Osteoblast (primary cell): ENCODE data around the gene LAMC1. TPM values are rescaled to one million over a fixed set of nuclear protein-coding genes. Genes with fewer than 3 reads are reported as not detected.

Experiments used
- DNase-seq: peaks from one replicate; pipeline ENCODE4 v3.0.0; 2011; ENCODE audit warnings: low spot score, mixed read lengths; ENCODE audit not compliant: insufficient read length; ENCODE audit errors: missing footprints
- H2AFZ ChIP-seq: 2 replicates; pipeline ENCODE4 v1.6.0; 2011; ENCODE audit warnings: mild to moderate bottlenecking, low read length
- H3K27ac ChIP-seq: 2 replicates; pipeline ENCODE4 v1.5.1; 2011; ENCODE audit warnings: mild to moderate bottlenecking, low read depth, low read length, moderate library complexity
- H3K27me3 ChIP-seq: 2 replicates; pipeline ENCODE4 v1.6.0; 2012; ENCODE audit warnings: mild to moderate bottlenecking, control low read depth, inconsistent platforms, low read length, moderate library complexity; ENCODE audit not compliant: insufficient read depth
- H3K36me3 ChIP-seq: 2 replicates; pipeline ENCODE4 v1.5.1; 2011; ENCODE audit warnings: mild to moderate bottlenecking, low read length, control low read depth, moderate library complexity; ENCODE audit not compliant: insufficient read depth
- H3K4me1 ChIP-seq: 2 replicates; pipeline ENCODE4 v1.5.1; 2011; ENCODE audit warnings: mild to moderate bottlenecking, low read length, control low read depth, moderate library complexity; ENCODE audit not compliant: insufficient read depth
- H3K4me2 ChIP-seq: 2 replicates; pipeline ENCODE4 v1.6.0; 2011; ENCODE audit warnings: mild to moderate bottlenecking, low read length; ENCODE audit not compliant: insufficient read depth
- H3K4me3 ChIP-seq: fragments of 200-600 bp; sonication (generic); 3 replicates; pipeline ENCODE4 v1.5.1; 2012; ENCODE audit warnings: mild to moderate bottlenecking, low read length, inconsistent platforms; ENCODE audit not compliant: insufficient read depth
- H3K79me2 ChIP-seq: 2 replicates; pipeline ENCODE4 v1.6.0; 2012; ENCODE audit warnings: mild to moderate bottlenecking, low read length, control low read depth, inconsistent platforms; ENCODE audit not compliant: insufficient read depth
- H3K9me3 ChIP-seq: 2 replicates; pipeline ENCODE4 v1.5.1; 2011; ENCODE audit warnings: low read depth, low read length, control low read depth
- H4K20me1 ChIP-seq: 2 replicates; pipeline ENCODE4 v1.6.0; 2012; ENCODE audit warnings: mild to moderate bottlenecking, low read length, control low read depth; ENCODE audit not compliant: insufficient read depth
- total RNA-seq: library from RNA; depleted of rRNA; stranded (reverse); fragments of >200 nt; gene quantifications from 2 replicates; pipeline ENCODE4 v1.2.3, GENCODE V29; 2012
- TF ChIP-seq, protein P1 (sequence below): IDR thresholded peaks from 2 replicates; pipeline ENCODE4 v1.5.1; 2011; ENCODE audit warnings: mild to moderate bottlenecking, low read depth, low read length, moderate library complexity; ENCODE audit errors: extremely low read depth

The LAMC1 gene
- total RNA-seq, 1 donor: 966 TPM

DNA sequence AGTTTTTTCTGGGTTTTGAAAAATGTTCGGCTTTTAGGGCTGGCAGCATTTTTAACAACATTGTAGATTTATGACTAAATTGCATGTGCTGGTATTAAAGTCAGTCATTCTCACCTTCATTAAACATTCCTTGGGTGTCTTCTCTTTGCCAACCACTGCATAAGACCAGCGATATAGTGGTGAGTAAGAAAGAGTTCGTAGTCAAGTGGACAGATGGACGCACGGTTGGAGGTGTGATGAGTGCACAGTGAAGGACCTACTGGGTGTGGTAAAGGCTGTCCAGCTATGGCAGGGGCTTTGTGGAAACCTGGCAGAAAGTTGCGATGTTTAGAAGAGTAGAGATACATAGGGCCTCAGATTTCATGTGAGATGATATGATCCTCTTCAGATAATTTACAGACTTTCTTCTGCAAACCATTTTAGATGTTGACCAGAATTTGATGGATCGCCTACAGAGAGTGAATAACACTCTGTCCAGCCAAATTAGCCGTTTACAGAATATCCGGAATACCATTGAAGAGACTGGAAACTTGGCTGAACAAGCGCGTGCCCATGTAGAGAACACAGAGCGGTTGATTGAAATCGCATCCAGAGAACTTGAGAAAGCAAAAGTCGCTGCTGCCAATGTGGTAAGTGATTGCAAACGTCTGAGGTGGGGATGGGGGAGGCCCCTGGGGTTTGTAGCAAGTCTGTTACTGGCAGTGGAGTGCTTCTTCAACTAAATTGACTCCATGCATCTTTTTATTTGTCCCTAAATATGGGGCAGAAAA, 106.9 kb downstream of the LAMC1 start:
- Histone ChIP-seq H3K4me1 (no peaks in the 10 kb centered on the region), H3K4me2 (no peak overlapping the region), H3K27ac (no peak overlapping the region), H3K79me2 (peaks cover 23% of the 10 kb centered on the region), H4K20me1 (no peaks in the 10 kb centered on the region), H3K4me3 (no peak overlapping the region), H3K27me3 (no peaks in the 10 kb centered on the region), H2AFZ (no peak overlapping the region), H3K36me3 (peaks cover 99% of the 10 kb centered on the region), H3K9me3 (no peaks in the 10 kb centered on the region)
- TF ChIP-seq, protein P1, sequence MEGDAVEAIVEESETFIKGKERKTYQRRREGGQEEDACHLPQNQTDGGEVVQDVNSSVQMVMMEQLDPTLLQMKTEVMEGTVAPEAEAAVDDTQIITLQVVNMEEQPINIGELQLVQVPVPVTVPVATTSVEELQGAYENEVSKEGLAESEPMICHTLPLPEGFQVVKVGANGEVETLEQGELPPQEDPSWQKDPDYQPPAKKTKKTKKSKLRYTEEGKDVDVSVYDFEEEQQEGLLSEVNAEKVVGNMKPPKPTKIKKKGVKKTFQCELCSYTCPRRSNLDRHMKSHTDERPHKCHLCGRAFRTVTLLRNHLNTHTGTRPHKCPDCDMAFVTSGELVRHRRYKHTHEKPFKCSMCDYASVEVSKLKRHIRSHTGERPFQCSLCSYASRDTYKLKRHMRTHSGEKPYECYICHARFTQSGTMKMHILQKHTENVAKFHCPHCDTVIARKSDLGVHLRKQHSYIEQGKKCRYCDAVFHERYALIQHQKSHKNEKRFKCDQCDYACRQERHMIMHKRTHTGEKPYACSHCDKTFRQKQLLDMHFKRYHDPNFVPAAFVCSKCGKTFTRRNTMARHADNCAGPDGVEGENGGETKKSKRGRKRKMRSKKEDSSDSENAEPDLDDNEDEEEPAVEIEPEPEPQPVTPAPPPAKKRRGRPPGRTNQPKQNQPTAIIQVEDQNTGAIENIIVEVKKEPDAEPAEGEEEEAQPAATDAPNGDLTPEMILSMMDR: no peak
- no peak for DNase-seq

DNA sequence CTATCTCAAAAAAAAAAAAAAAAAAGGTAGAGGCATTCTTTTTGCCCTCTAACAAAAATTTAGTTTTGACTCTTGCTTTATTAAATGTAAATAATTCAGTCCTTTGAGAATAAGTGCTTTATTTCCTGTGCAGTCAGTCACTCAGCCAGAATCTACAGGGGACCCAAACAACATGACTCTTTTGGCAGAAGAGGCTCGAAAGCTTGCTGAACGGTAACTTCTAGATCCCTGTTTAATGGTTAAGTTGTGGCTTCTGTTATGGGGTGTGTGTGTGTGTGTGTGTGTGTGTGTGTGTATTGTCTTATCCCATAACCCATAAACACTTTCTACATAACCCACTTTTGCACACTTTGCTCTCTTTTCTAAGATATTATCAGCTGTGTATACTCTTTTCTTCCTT, 107.9 kb downstream of the LAMC1 start:
- TF ChIP-seq, protein P1: no peak
- Histone ChIP-seq H3K4me2 (no peak overlapping the region), H3K4me3 (no peak overlapping the region), H4K20me1 (no peaks in the 10 kb centered on the region), H3K27ac (no peak overlapping the region), H2AFZ (no peak overlapping the region), H3K79me2 (peaks cover 14% of the 10 kb centered on the region), H3K27me3 (no peaks in the 10 kb centered on the region), H3K36me3 (peaks cover 99% of the 10 kb centered on the region), H3K4me1 (no peaks in the 10 kb centered on the region), H3K9me3 (no peaks in the 10 kb centered on the region)
- no peak for DNase-seq

DNA sequence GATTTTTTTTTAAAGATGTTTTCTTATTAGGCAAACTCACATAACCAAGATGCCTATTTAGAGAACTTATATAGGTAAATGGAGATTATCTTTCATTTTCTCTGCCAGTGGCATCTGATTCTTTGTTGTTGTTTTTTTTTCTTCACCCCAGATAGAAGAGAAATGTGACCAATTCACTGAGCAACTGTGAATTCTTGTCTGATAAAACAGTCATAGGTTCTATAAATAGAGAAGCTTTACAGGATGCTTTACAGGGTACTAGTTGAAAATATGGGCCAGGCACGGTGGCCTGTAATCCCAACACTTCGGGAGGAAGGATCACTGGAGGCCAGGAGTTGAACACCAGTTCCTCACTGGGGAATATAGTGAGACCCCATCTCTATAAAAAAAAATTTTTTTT, 112.1 kb downstream of the LAMC1 start:
- Histone ChIP-seq H4K20me1 (no peaks in the 10 kb centered on the region), H2AFZ (no peak overlapping the region), H3K36me3 (peaks cover 92% of the 10 kb centered on the region), H3K79me2 (peaks cover 6% of the 10 kb centered on the region), H3K4me2 (no peak overlapping the region), H3K4me1 (peaks cover 10% of the 10 kb centered on the region), H3K9me3 (no peaks in the 10 kb centered on the region), H3K27me3 (no peaks in the 10 kb centered on the region), H3K27ac (peak overlapping the region; percentile 32), H3K4me3 (no peak overlapping the region)
- DNase-seq: no peak
- TF ChIP-seq, protein P1: no peak

DNA sequence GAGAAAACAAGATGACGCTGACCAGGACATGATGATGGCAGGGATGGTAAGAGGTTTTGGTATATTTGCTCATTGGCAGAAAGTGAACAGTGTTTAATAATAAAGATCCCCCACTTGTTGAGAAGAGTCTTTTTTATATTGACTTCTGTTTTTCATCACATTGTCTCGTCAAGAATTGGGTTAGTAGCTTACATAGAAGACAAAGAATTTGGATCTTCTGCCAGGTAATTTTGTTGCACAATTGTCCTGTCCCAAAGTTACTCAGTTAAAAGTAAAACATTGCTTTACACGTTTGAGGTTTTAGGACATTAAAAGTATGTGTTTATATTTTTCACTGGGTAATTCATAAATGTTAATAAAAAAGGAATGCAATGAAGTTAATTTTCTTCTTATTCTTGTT, 114.6 kb downstream of the LAMC1 start:
- H3K79me2 ChIP-seq: peaks cover 6% of the 10 kb centered on the region
- DNase-seq: no peak
- H3K27ac ChIP-seq: peak overlapping the region; percentile 53
- H3K9me3 ChIP-seq: no peaks in the 10 kb centered on the region
- H3K36me3 ChIP-seq: peaks cover 92% of the 10 kb centered on the region
- no peaks in the 10 kb centered on the region for H3K27me3 ChIP-seq
- H3K4me1 ChIP-seq: peaks cover 10% of the 10 kb centered on the region
- no peak overlapping the region for H3K4me2 ChIP-seq
- no peak overlapping the region for H3K4me3 ChIP-seq
- H4K20me1 ChIP-seq: no peaks in the 10 kb centered on the region
- H2AFZ ChIP-seq: no peak overlapping the region
- TF ChIP-seq, protein P1: no peak
